NCI-H2107 treated with DMSO at 0.1 percent for 48 hours (cell line): ENCODE results near the gene VSTM4.

Experiments used
- DNase-seq: peaks from one replicate; lab custom pipeline; 2025; ENCODE audit not compliant: unreplicated experiment; lab: John Stamatoyannopoulos, UW

VSTM4 gene

GRCh38 chr10:49049660-49050059 lies 65.7 kb downstream of the VSTM4 start:
- no peak for DNase-seq

- DNase-seq = no peak
Measured at GRCh38 chr10:49047128-49047639, 68.1 kb downstream of the VSTM4 start.

- DNase-seq = no peak
Measured at GRCh38 chr10:49044293-49045193, 70.8 kb downstream of the VSTM4 start.

- DNase-seq = no peak
Measured at GRCh38 chr10:49040601-49041000, 74.7 kb downstream of the VSTM4 start.

- no peak for DNase-seq
Measured at GRCh38 chr10:49039409-49039808, 75.9 kb downstream of the VSTM4 start.

- no peak for DNase-seq
Measured at GRCh38 chr10:49038711-49039110, 76.6 kb downstream of the VSTM4 start.

GRCh38 chr10:49037187-49037586 lies 78.1 kb downstream of the VSTM4 start:
- DNase-seq = no peak

GRCh38 chr10:49036638-49037037 lies 78.7 kb downstream of the VSTM4 start:
- no peak for DNase-seq

GRCh38 chr10:49035920-49036319 lies 79.4 kb downstream of the VSTM4 start:
- no peak for DNase-seq

- no peak for DNase-seq
Measured at GRCh38 chr10:49034925-49035324, 80.4 kb downstream of the VSTM4 start.

GRCh38 chr10:49033939-49034338 lies 81.4 kb downstream of the VSTM4 start:
- no peak for DNase-seq

GRCh38 chr10:49029666-49030065 lies 85.7 kb downstream of the VSTM4 start:
- no peak for DNase-seq

GRCh38 chr10:49028639-49029038 lies 86.7 kb downstream of the VSTM4 start:
- DNase-seq = no peak

- DNase-seq = no peak
Measured at GRCh38 chr10:49025347-49025983, 89.9 kb downstream of the VSTM4 start.

- no peak for DNase-seq
Measured at GRCh38 chr10:49024484-49024883, 90.8 kb downstream of the VSTM4 start.

- no peak for DNase-seq
Measured at GRCh38 chr10:49023752-49024151, 91.6 kb downstream of the VSTM4 start.

GRCh38 chr10:49023071-49023470 lies 92.3 kb downstream of the VSTM4 start:
- DNase-seq = no peak

- DNase-seq = no peak
Measured at GRCh38 chr10:49021685-49022084, 93.6 kb downstream of the VSTM4 start.

GRCh38 chr10:49015700-49016099 lies 99.6 kb downstream of the VSTM4 start:
- DNase-seq = no peak

- no peak for DNase-seq
Measured at GRCh38 chr10:49012603-49013002, 102.7 kb downstream of the VSTM4 start.

GRCh38 chr10:49011756-49012155 lies 103.6 kb downstream of the VSTM4 start:
- no peak for DNase-seq

- DNase-seq = no peak
Measured at GRCh38 chr10:49010865-49011264, 104.5 kb downstream of the VSTM4 start.
